Occipital lobe (tissue), 2 donors: ENCODE measurements around the gene AXIN1. TPM values are rescaled to one million over a fixed set of nuclear protein-coding genes. Genes with fewer than 3 reads are reported as not detected.

ENCODE experiments used
- DNase-seq: peaks from one replicate; lab custom pipeline; 2025; lab: John Stamatoyannopoulos, UW
- total RNA-seq: library from RNA; depleted of rRNA; stranded (reverse); fragments of >200 nt; gene quantifications from one replicate; pipeline ENCODE4 v1.2.3, GENCODE V29; 2014

The AXIN1 gene
- total RNA-seq, 1 donor from 2014 or later = 18.7 TPM

GRCh38 chr16:303760-304505, 48.6 kb downstream of the AXIN1 start:
- no peak for DNase-seq

GRCh38 chr16:301950-302349, 50.6 kb downstream of the AXIN1 start:
- no peak for DNase-seq

GRCh38 chr16:301235-301634, 51.3 kb downstream of the AXIN1 start:
- DNase-seq = no peak

- DNase-seq = no peak
These were observed 54.7 kb downstream of the AXIN1 start for GRCh38 chr16:297832-298231.

DNA sequence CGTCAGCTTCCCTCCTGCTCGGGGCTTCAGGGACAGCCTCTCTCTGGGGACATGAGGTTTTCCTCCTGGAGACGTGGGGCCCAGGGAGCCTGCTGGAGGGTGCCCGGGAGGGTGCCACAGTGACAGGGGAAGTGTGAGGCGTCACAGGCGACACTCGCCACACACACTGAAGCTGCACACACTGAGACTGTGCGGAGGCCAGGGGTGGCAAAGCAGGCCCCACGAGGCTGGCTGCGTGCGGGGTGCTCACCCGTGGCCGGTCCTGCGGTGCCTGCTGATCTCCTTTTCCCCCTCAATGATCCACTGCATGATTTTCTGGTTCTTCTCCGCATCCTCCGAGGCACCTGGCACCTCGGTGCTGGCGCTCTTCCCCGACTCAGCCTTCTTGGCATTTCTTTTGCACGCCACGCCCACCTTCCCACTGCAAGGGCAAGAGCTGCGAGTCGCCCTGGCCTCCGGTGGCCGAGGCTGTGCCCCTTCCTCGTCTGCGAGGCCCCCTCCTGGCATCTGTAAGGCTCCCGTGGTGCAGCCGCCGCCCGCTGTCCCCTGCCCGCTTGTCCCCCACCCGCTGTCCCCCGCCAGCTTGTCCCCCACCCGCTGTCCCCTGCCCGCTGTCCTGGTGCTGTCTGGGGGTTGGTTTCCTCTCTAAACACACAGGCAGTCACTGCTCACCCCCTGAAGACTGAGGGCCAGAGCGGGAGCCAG, 55.6 kb downstream of the AXIN1 start:
- DNase-seq = no peak

GRCh38 chr16:296276-296675, 56.2 kb downstream of the AXIN1 start:
- no peak for DNase-seq

GRCh38 chr16:293043-293775, 59.3 kb downstream of the AXIN1 start:
- DNase-seq = no peak

DNA sequence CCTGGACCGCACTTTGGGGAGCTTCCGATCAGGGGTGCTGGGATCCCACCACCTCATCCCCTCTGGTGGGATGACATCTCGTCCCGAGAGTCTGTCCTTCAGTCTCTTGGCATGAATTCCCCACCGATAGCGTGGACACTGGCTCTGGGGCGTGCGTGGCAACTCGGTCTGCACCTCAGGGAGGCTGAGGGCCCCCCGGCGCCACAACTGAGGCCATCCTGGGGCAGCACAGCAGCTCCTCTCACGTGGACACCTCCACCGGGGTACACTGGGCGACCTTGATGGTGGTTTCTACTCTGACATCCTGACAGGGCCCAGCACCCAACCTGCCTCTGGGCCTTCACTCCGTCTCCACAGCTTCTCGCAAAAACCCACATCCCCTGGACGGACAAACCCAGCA, 61.0 kb downstream of the AXIN1 start:
- no peak for DNase-seq

DNA sequence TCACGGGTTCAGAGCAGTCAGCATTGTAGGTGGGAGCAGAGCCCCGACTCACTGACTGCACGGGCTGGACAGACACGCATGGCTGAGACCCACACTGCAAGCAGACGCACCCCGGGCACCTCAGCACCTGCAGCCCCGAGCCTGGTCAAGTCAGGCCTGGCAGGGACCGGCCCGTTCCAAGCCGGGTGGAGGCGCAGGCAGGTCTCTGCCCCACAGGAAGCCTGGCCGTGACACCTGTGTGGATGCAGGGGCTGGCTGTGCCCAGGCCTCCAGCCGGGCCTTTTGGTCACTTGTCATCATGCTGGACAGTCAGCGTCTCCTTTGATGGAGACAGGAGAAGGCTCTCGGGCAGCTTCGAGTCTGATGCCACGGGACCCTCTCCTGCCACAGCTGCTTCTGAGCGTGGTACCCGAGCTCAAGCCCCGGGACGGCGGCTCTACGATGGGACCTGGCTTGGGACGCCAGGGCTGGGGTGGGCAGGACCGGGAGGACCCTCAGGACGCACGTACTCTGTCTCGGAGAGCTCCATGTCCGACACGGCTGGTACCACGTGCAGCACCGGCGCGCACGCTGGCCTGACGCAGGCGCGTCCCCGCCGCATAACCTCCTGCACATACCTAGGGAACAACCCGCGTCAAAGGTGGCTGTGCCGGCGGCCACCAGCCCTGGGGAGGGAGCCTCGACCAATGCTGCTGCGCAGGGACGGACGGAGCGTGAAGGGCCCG, 61.7 kb downstream of the AXIN1 start:
- DNase-seq = no peak

GRCh38 chr16:290015-290680, 62.4 kb downstream of the AXIN1 start:
- no peak for DNase-seq

DNA sequence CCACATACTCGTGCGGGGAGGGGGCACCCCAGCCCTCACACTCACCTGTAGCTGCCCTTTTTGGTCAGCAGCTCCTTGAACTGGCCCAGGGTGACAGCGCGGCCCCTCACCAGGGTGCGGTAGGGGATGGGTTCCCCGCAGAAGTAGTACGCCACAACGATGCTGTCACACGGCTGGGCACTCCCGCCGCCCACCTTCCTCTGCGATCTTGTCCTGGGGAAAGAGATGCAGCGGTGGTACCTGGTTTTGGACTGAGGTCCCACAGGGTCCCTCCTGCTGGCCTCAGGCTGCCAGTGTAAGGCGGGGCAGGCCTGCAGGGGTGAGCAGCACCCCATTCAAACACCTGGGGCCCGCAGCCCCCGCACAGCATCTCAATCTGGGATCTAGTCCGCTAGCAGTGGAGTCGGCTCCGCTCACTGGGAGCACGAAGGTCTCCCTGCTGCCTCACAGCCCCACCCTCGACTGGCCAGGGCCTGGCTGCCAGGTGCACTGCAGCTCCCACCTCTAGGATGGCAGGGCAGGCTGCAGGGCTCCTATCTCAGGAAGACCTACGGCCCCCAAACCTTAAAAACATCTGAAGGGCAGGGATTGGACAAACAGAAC, 63.0 kb downstream of the AXIN1 start:
- no peak for DNase-seq

DNA sequence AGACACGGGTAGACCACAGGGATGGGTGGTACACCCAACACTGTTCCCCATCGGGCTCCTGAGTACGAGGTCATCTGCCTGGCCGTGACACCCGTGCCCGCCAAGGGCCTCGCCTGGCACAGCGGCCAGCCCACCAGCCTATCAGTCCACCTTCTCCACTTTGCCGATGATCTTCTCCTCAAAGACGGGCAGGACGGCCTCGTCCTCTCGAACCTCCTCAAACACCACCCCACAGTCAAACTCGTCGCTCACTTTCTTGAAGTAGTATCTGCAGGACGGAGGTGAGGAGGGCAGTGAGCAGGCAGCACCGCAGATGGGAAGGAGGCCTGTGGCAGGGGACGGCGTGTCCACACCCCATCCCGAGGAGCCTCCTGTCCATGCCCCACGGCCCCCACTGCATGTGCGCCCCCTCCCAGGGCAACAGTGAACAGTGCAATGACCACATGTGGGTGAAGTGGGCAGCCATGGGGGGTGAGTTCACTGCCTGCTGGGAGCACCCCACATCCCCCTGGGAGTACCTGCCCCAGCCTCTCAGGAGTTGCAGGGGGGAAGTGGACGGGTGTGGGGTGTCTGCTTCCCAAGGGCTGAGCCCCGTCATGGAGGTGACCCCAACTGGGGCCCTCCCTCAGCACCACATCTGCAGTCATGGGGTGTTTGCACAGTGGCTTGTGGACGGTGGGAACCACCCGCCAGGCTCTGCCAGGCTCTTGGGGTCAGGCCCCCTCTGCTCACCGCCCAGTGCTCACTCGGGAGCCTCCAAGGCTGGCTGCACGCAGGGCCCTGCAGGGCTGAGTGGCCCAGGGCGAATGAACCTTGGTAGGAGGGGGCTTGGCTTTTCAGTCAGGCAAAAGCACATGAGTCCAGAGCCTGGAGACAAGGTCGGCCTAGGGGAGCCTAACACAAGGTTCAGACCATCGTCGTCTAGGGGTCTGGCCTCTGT, 64.3 kb downstream of the AXIN1 start:
- DNase-seq = no peak

- no peak for DNase-seq
These were observed 65.2 kb downstream of the AXIN1 start for GRCh38 chr16:287298-287811.

DNA sequence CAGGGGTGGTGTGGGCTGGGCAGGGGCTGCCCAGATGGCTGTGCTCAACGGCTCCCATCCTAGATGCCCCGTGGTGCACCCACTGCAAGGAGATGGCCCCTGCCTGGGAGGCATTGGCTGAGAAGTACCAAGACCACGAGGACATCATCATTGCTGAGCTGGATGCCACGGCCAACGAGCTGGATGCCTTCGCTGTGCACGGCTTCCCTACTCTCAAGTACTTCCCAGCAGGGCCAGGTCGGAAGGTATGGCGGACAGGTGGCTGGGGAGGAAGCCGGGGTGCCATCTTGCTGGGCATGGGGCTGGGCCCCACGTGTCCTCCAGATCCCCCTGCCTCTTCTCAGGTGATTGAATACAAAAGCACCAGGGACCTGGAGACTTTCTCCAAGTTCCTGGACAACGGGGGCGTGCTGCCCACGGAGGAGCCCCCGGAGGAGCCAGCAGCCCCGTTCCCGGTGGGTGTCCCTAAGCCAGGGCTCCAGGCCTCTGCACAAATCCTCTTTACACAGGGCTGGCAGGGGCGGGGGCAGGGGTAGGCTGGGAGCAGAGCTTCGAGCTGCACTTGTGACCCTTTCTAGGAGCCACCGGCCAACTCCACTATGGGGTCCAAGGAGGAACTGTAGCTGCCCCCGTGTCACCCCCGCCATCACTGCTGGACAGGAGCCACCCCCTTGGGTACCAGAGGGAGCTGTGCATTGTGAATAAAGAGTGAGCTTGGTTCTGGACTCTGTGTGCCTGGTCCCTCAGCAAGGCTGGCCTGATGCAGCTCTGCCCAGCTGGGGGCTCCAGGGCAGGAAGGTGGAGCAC, 65.8 kb downstream of the AXIN1 start:
- DNase-seq = no peak

- no peak for DNase-seq
These were observed 67.1 kb downstream of the AXIN1 start for GRCh38 chr16:285146-286055.

DNA sequence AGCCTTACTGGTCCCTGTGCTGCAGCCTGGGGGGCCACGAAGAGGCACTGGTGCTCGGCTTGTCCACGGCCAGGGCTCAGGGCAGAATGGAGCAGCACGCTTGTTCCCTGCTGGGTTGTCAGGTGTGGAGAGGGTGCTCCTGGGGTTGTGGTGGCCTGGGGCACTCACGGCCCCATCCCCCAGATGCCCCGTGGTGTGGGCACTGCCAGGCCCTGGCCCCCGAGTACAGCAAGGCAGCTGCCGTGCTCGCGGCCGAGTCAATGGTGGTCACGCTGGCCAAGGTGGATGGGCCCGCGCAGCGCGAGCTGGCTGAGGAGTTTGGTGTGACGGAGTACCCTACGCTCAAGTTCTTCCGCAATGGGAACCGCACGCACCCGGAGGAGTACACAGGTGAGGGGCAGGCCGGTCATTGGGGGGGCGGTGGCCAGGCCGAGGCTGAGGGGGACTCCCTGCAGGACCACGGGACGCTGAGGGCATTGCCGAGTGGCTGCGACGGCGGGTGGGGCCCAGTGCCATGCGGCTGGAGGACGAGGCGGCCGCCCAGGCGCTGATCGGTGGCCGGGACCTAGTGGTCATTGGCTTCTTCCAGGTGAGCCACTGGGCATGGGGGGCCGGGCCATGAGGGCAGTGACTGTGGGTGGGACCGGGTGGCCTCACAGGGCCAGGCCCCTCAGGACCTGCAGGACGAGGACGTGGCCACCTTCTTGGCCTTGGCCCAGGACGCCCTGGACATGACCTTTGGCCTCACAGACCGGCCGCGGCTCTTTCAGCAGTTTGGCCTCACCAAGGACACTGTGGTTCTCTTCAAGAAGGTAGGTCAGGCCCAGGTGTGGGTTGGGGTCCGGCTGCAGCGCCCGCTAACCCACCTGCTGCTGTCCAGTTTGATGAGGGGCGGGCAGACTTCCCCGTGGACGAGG, 68.1 kb downstream of the AXIN1 start:
- no peak for DNase-seq
